ENCODE measurements around the gene INPP4A.

The INPP4A gene

DNA sequence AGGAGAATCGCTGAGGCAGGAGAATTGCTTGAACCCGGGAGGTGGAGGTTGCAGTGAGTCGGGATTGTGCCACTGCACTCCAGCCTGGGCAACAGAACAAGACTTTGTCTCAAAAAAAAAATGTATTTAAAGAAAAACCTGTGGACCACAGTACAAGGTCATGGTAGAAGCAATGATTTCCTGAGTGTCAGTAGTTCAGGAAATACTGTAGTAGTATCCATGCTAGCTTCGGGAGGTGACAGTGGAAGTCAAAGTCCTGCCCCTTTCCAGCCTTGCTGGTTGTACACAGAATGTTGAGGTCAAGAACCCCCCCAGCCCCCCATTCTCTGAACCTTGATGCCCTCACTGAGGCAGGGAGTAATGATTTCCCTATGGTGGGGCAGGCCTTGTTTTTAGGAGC, 56.6 kb downstream of the INPP4A start:
- DNase-seq = no peak

DNA sequence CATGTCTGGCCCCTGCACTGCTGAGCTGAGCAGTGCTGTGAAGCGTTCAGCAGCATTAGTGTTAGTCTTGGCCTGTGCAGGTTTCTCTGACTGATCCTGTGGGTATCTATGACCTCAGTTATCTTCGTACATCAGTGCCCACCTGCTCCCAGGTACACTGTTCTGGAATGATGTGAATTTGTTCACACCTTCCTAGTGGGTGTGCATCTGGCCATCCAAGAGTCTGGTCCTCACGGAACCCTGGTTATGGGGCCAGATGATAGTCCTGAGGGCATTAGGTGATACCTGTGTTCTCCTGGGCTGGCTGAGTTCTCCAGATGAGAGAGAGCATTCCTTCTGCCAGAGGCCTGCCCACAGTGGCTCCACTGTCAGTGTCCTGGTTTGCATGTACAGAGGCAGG, 57.2 kb downstream of the INPP4A start:
- DNase-seq = no peak

DNA sequence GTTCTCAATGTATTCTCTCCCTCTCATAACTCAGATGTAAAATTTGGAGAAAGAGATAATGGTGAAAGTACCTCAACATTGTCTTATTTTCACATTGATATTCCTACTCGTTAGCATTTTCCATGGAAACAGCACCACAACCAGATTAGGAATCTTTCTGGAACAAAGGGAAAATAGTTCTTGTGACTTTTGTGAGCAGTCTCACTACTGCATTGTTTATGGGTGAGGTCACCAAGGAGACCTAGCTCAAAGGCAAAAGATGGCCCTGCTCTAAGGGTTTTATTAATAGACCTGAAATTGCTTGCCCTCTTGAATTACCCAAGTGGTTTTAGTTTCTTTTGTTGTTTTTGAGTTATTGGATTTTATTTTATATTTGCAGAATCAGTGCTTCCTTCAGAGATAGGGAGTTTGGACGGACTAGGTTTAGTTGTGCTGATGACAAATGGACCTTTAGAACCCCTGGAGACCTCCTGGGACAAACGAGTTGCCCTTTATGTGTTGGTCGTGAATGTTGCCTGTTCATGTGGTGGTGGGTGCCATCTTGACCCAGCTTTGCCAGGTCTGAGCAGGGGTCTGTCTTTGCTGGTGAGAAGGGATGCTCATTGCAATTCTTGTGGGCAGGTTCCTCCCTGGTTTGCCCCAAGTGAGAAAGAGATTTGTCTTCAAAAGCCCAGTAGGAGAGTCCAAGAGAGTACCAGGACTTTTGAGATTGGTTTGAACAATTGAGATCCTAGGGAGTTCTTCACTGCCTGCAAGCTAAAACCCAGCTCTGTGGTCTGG, 58.1 kb downstream of the INPP4A start:
- no peak for DNase-seq

DNA sequence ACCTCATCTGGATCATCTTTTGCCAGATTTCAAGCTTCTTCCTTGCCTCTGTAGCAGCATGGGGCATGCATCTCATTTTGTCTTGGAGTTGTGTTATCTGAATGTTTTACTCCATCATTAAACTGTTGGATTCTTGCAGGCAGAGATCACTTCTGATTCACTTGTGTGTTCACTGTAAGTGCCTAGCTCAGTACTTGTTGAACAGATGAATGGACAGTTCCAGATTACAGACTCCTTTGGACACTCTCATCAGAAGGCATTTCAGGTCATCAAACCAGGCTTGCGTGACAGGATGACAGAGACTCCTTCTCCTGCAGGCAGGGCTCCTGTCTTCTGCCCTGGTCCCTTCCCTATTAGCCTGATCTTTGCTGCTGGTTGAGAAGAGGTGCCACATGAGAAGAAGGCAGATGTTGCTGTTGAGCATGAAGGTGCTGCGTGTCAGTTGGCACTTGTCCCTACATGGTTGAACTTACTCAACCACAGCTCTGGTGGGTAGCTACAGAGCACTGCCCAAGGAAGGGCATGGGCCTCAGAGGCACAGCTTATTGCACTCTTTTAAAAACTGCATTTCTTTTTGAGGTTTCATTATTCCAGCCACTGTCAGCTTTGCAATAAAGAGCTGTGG, 58.9 kb downstream of the INPP4A start:
- no peak for DNase-seq

DNA sequence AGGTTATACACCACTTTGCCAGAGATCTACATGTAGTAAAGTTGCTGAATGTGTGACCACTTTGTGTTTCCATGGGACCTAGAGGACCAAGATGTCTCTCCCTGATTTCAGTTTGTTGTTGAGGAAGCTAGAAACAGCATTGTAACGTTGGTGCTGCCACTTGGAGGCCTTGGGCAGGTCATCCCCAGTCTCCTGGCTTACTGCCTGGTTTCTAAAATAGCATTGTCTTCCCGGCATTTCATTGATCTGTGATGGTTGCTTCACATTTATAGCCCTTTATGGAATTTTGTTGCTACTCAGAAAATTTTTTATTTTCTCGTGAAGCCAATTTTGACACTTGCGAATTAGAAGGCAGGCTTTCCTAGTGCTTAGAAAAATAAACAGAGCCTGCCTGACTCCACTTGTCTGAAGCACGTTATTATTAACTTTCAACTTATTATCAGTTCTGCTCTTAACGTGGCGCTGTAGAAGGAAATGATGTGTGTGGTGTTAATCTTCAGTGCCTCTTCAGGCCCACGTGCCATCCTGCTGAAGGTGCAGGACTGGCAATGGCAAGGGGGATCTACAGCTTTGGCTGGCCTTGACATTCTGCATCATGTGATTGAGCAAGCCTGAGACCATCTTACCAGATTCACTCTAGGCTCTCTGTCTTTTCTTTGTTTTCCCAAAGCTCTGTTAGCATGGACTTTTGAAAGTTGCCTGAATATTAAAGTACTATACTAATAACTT, 59.9 kb downstream of the INPP4A start:
- no peak for DNase-seq

DNA sequence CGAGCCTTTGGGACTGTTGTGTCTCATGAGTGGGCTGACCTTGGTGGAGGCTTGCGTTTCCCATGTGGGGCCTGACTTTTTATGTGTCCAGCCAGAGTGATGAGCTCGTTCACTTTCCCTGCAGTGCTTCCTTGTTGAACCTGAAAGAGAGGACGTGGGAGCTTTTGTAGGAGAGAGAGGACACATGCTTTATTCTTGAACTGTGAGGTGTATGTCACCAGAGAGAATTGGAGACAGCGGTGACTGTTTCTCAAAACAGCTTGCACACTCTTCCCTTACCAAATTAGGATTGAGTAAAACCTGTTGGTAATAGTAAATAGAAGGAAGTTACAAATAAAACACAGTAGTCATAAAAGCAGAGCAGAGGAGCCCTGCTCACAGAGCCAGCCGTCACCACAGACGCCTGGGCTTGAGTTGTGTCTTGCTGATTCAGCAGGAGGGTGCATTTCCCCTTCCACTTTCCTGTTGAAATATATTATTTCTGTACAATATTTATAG, 60.7 kb downstream of the INPP4A start:
- no peak for DNase-seq

DNA sequence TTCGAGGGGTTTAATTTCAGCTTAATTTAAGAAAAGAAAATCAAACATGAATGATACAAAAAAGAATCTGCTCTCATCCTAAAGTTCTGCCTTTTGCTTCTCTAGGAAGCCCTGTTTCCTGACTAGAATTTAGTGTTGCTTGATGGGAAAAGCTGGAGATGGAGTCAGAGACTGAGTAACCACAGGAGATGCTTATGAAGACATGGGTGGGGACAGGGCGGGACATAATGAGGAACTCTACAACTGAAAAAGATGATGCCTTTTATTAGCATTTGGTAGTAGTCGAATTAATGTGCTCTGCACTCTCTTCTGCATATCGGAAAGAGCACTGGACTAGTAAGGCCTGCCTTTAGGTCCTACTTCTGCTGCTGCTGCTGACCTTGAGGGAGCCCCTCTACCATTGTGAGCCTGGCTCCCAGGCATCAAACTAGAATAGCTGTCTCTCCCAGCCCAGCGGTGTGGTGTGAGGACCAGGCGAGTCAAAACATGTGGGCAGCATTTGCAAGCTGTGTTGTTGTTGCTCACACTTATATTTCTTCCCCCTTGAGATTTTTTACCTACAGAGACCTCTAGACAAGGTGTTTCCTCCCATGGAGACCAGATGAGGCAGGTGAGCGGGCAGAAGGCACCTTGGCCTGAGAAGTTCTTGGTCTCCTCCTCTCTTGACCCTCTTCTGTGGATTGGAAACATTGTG, 61.5 kb downstream of the INPP4A start:
- DNase-seq = no peak

DNA sequence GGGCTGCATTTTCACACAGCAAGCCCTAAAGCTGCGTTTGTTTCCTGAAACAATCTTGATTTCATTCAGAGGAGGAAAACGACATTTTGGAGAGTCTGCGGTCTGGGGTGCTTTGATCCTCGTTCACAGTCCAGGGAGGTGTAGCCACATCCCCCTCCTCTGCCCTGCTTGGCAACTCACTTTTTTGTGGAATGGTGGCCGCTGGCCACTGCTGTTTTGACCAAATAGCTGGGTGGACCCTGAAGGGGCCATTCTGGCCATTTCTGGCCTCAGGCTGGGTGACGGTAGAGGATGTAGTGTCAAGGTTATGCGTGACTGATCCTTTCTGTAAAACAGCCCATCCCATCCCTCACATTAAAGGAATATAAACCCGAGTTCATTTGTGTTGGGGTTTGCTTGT, 62.2 kb downstream of the INPP4A start:
- DNase-seq = no peak

DNA sequence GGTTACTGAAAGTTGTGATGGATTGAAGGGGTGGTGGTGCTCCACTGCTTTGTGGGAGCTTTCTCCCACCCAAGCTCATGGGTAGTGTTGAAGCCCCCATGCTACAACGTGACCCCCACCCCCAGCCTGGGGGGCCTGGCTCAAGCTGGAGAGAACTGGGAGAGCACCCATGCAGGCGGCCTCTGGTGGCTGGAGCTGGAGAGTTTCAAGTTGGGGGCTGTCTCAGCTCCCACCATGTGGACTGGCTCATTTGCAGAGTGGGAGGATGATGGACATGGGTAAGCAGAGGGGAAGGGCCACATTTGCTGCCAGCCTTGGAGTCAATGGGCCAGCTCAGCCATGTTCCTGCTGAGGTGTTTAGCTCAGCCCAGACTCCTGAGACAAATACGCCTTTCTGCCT, 62.8 kb downstream of the INPP4A start:
- no peak for DNase-seq

DNA sequence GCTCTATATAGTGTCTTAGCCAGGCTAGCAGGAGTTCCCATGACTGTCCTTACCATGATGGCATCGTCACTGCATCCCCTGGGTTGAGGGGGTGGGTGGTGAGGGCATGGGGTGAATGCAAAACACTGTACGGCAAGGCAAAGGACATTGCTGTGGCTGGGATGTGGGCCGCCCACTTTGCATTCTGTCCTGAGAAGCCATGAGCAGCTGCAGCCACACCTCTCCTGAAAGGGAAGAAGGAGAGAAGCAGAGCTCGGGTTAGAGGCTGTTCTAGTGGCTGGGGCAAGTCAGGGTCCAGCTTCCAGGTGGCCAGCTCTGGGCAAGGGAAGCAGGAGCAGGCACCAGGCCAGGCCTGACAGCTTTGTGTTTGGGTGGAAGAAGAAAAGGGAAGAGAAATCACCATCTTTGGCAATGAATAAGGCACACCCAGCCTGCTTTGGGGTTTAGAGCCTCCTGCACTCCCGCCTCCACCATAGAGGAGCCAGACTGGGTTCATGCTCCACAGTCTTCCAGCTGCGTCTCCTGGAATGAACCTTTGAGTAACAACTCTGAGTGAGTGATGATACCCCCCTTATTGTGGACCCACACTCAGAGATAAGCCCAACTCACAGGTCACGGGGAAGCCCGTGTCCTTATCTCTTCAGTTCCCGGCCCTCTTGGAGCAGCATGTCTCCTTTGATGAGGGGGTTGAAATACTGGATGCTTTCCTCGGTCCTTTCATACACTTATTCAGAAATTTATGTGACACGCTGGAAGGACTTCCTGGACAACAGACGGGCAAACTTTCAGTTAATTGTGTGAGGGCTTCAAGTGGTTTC, 63.4 kb downstream of the INPP4A start:
- peak; percentile 47 for DNase-seq

DNA sequence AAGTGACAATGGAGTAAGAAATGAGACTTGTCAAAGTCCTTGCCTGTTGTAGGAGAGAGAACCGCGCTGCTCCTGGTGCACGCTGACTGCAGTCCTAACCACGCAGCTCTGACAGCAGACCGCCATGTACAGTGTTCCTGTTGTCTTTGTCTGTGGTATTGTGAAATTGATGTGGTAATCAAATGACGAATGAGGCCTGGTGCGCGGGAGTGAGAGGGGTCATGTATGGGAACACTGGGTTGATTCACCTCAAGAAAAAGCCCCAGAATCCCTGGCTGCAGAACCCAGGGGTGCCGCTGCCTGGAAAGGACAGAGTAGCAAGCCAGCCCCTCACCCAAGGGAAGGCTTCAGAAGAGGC, 64.0 kb downstream of the INPP4A start:
- DNase-seq = no peak

DNA sequence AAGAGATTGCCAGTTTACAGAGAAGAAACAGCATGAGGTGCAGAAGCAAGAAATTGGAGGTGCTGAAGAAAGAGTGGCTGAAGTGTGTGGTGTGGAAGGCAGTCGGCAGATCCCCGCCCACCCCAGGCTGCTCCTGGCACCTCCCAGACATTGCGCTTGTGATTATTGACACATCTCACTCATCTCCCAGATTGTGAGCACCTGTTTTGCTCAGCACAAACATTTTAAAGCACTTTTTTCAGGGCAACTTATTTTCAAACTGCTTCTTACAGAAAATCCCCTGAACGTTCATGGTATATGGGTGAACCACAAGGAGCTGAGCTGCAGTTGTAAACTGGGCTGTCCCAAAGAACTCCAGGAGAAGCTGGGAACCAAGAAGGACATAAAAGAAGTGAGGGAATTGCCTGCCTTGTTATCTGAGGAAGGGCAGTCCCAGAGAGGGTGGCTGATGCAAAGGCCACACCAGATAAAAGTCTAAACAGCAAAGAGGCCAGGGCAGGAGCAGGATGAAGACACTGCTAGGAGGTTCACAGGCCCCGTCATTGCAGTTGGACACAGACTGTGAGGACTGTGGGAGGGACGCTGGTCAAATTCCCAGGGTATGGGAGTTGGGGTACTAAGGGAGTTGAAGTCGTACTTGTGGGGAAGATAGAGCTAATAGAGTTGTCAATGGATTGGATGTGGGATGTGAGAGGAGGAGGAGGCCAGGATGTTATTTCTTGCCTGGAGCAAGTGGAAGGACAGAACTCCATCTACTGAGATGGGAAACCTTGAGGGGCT, 65.1 kb downstream of the INPP4A start:
- DNase-seq = no peak

DNA sequence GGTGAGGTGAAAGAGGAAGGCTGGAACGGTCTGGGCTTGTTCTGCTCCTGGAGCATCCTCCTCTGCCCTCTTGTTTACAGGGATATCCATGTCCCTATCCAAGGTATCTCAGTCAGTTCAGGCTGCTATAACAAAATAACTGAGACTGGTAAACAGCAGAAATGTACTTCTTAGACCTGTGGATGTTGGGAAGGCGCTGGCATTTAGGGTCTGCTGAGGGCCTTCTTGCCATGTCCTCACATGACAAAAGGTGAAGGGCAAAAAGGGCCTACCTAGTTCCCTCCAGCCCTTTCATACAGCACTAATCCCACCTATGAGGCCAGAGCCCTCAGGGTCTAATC, 65.6 kb downstream of the INPP4A start:
- no peak for DNase-seq

DNA sequence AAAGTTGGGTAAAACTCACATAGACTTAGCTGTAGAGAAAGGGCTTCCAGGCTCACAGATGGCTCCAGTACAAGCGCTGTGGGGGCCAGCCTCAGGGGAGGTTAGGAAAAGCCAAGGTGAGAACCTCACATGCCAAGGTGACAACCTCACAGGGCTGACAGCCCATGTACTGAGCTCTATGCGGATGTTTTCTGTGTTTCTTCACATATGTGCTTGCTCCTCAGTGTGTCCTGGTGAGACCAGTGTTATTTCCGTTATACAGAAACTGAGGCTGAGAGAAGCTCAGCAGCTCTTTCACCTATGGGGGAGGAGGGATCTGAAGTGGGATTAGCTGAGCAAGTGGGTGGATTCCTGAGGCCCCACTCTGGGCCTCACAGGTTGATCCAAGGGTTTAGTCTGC, 67.3 kb downstream of the INPP4A start:
- no peak for DNase-seq

DNA sequence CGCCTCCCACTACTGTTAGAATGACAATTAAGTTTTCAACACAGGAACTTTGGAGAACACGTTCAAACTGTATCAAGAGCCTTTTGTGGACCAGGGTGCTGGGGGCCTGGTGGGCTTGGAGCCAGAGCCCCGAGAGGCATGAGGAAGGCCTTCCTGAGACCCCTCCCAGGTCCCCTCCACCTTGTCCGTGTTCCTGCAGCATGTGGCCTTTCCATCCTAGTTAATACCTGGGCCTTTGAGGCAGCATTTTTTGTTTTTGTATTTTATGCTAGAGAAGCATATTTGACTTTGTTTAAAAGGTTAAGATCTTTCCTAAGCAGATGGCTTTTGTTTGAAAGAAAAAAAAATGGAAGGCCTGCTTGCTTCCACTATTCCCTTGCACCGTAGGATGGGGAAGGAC, 68.0 kb downstream of the INPP4A start:
- no peak for DNase-seq

DNA sequence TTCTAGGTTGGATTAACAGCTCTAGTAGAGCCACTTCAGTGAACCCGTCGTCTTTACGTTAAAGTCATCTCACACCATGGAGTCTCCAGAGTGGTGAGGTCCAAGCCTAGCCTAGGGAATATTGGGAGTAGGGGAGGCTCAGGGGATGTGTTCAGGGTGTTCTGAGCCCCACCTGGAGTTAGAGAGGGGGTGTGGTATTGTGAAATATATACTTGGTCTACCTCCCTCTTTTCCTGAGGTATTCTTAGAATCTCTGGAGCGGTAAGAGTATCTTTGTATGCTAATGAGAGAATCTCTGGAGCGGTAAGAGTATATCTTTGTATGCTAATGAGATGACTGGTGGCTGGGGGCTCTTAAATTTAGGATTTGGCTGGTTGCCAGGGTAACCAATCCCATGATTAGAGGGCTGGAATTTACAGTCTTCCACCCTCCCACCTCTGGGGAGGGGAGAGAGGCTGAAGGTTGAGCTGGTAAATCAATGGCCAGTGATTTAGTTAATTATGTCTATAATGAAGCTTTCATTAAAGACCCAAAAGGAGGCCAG, 69.5 kb downstream of the INPP4A start:
- DNase-seq = no peak

DNA sequence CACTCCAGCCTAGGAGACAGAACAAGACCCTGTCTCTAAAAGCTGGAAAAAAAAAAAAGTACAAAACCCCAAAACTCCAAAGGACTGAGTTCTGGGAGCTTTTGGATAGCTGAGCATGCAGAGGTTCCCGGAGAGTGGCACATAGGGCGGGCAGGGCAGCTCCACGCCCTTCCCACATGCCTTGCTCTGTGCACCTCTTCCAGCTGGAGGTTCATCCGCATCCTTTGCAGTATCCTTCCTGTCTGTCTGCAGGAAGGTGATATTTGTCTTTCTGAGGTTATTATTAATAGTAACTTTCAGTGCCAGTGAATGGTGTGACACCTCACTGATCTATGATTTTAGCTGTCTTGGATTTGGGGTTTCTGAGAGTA, 70.2 kb downstream of the INPP4A start:
- no peak for DNase-seq

DNA sequence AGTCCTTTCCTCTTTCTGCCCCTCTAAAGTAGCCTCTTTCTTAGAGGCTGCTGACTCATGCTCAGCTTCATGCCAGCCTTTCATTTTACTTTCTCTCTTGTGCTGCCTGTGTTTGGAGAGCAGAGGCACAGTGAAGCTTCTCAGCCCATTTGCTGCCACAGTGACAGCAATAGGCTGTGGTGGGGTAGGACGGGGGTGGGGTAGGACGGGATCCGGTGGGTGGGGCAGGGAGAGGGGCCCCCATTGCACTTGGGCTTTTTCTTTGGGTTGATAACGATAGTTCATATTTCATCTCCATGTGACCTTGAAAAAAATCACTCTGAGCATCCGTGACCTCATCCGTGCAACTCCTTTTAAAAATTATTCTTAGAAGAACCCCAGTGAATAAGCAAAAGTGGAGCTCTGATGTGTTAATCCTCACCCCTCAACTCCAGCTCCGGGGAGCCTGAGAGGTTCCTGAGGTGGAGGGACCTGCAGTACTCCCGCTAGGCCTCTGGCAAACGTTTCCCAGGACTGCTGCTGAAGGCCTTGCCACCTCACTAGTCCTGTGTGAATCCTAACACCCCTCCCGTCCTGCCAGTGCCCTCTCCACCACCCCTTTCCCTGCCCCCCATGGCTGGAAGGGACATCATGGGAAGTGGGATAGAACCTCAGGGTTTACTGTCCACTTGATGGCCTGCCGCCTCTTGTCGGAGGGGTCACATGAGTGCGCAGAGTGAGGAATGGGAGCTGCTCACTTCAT, 70.8 kb downstream of the INPP4A start:
- DNase-seq = no peak

DNA sequence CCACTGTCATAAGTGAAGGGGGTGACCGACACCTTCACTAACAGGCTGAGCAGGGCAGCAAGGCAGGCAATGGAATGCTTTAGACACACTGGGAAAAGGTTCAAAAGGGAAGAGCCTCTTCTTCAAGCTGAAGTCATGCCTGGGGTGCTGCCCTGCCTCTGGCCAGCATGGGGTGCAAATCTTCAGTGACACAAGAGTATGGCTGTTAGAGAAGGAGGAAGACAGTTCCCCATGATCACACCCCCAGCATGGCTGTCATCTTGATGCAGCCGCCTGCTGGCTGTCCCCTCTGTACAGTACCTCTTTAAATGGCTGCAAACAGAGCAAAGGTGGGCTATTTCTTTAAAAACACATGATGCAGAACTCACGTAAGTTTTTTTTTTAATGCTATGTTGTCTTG, 71.9 kb downstream of the INPP4A start:
- no peak for DNase-seq

DNA sequence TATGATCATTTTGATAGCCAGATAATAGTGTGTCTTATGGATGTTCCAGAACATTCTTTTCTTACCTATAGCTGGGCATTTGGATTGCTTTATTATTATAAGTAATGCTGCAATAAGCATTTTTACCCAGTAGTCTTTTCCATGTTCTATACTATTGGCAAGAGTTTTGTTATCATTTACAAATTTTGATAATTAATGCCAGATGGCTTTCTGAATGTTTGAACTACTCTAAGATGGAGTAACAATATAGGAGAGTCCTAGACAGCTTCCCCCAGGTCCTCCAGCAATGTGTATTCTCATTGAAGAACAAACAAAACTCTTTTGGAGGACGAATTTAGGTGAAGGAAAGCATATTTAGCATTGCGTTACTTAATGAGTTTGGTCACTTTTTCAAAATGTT, 73.0 kb downstream of the INPP4A start:
- no peak for DNase-seq

DNA sequence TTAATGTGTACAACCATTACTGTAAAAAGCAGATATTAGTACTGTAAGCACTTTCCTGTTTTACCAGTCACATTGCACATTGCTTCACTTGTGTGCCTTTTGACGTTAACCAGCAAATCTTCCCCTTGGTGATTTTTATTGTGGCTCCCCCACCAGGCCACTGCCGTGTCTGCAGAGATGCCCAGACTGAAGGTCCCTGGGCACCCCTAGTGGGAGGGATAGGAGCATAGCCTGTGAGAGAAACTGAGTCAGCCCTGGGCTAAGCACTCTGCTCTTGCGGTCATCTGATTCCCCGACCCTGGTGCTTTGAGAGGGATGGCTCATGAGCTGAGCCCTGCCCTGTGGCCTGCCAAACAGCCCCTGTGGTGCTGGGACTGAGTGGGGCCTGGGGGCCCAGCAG, 73.4 kb downstream of the INPP4A start:
- DNase-seq = no peak

Data from DMS79 treated with DMSO at 0.1 percent for 48 hours (cell line).